Activated CD4-positive, alpha-beta T cell treated with anti-CD3 and anti-CD28 coated beads, Interleukin-2, amount 50 U/mL, for 24 hours (primary cell): Measurements from ENCODE around the gene MAP2K6.

Experiments
- DNase-seq, 2 donors: peaks; one replicate each; pipeline ENCODE4 v3.0.0-alpha.2; 2020; ENCODE audit warnings: low read depth in 1 of 2, low spot score in 1 of 2

Gene MAP2K6

DNA sequence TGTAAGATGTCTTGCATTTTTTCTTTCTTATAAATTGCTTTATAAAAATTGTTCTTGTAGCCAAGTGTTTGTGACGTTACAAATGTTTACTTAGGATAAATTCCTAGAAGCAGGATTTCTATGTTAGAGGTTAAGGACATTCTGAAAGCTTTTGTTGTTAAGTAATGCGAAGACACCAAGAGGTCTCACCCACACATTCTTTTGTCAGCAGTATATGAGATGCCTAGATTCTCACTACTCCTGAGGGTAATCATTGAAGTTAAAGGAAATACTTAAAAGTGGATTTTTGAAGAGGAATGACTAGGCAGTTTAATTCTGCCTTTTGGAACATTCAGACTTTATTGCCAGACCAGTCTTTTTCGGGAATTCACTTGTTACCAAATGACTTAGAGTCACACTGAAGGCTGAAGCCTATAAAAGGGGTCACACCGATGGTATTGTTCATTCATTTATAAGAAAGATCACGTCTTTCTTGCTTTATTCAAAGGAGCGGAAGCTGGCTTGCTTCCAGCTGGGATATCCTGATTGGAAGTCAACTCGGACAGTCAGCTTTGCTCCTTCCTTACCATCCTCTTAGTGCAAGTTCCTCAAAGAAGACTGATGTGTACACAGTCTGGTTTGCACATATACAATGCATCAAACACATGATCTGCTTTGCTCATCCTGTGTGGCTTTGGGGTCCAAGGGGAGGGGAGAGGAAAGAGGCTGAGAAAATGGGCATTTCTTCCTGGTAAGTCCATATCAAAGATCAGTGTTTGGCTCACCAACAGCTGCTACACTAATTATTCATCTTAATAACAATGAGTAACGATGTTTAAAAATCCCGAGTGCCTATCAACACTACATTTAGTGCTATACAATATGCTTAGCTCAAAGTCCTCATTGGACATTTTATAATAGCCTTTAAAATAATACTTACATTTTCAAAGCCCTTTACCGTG is 160.0 kb downstream of the MAP2K6 start:
- DNase-seq, result no peak

DNA sequence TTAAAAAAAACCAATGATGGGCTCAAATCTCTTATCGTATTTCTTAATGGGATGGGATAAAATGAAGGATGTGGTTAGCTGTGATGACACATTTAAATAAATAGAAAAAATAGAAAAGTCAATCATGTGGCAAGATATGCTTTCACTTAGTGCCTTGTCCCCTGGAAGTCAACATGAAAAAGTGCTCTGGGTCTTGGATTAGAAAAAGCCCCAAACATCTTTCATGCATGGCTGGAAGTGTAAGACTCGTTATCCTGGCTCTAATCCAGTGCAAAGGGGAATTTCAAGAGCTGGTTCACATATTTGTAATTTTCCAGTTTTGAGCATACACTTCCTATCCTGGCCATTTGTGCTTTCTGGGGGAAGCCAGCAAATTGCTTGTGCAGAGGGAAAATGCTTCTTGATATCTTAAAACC is 160.9 kb downstream of the MAP2K6 start:
- DNase-seq, result no peak

DNA sequence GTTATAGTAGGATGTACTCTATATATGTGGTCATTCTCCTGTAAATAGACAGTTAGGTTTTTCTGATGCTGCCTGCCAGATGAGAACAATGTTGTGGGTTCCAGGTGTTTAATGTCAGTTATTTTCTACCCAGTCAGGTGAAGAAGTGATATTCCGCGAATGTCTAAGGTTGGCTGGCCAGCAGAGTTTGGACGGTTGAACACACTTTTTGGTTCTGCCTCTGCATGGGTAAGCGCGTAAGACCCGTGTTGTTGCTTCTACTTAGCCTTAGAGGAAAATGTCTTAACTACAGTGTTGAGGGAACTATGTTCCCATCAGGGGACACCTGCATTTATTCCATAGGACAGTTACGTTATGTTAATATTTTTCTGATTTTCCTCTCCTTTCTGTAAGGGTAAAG is 162.6 kb downstream of the MAP2K6 start:
- DNase-seq, result no peak

DNA sequence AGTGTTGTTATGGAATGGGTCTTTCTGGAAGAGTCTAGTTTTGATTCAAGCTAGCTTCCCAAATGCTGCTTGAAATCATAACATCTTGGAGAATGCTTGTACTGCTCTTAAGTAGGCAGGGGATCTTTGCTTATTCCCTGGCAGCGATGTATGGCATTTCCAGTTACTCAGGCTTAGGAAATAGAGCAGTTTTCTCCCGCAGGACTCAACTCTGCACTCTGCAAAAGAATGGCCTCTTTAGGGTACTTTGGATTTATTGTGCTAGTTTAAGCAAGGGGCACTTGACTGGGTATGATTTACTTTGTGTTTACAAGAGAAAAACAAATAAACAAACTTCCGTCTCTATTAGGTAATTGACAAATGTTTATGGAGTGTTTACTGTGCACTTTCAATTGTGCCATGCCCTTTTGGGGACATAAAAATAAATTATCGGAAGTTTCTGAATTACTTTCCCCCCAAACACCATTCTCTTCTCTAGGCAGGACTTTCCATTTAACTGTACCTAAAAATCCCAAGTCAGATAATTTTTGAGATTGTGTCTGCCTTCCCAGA is 164.0 kb downstream of the MAP2K6 start:
- no peak for DNase-seq

DNA sequence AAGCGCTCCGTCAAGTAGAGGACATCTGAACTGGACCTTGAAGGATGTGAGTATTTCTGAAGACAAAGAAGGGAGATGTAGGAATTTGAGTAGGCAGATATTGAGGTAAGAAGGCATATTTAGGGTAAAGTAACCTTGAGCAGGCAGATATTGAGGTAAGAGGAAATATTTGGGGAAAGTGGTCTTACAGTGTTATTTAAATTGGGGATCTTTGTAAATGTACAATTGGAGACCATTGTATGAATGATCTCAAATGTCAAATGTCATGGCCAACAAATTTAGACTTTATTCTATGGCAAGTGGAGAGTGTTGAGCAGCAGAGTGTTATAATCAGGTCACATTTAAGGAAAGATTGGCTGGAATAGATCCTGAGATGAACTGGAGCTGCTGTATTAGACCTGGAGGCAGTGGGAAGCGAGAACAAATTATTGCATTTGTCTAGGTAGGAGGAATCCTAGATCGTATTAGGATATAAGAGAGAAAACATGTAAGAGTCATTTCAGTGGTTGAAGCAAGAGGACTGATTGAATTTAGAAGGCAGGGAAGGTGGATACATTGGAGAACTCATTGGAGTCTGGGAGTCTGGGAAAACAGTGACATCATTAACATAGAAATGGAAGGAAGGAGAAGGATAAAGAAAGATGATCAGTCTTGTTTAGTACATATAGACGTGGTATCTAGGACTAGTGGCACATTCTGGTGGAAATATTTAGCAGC is 165.6 kb downstream of the MAP2K6 start:
- no peak for DNase-seq

DNA sequence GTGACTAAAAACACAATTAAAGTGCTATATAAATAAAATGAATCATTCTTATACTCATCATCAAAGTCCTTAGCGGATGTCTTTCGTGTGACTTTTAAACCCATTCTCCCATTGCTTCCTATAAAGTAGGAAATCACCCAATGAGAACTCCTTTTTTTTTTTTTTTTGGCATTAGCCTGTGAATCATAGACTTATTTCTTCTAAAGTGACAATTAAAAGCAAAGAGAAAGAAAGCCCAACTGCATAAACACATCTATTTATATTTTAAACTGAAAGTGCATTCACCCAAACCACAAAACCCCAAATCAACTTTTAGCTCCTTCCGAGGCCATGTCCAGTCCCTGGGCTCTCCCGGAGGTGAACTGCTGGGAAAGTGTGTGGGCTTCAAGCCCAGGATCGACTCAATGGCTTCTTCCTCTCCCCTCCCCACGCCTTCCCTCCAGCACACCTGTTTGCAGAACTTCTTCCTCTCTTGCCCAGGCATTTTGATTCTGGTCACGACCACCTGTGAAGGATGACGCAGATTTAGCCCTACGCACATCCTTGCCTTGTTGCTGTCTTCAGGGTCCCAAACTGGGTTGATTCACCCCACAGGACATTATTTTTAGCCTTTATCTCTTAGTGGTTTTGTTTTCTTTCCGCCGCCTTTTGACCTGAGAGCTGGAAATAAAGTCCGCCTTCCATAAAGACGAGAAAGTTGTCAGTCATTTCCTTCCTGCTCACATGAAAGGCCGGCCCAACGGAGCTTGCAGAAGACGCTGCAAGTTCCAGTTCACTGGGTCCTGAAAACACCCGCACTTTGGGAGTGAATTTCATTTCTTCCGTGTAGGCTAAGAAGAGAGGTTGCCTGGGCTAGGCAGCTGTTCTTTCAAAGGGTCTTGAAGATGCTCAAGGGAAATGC is 166.8 kb downstream of the MAP2K6 start:
- no peak for DNase-seq

DNA sequence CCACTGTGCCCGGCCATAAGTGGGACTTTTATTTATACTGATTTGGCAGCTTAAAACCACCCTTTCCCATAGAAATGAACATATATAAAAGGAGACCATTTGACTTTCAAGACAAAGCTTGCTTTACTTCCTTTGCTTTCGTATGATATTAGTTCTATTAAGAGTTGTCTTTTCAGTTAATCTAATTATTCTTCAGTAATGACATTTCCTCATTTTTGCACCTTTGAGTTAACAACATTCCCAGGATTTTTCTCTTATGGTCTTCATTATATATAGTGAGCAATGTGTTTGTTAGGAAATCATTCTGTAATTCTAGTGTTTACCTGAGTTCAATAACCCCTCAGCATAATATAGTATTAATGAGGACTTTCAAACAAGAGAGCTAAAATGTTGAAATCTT is 173.8 kb downstream of the MAP2K6 start:
- DNase-seq, result no peak

DNA sequence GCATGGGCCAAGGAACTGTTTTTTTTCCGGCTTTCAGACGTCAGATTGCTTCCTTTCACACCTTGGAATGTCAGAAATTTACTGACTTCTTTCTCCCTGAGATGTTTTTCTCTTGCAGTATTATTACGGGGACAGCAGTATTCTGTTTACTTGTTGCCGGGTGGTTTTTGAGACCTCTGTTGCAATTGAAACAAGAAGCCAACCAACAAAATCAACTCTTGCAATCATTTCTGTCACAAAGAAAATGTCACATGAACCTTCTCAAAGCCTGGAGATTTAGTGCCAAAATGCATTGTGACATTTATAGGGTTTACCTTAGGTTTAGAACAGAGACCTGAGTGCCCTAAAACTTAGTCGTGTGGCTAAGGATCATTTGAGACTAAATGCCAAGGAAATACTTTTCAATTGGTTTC is 174.3 kb downstream of the MAP2K6 start:
- no peak for DNase-seq

DNA sequence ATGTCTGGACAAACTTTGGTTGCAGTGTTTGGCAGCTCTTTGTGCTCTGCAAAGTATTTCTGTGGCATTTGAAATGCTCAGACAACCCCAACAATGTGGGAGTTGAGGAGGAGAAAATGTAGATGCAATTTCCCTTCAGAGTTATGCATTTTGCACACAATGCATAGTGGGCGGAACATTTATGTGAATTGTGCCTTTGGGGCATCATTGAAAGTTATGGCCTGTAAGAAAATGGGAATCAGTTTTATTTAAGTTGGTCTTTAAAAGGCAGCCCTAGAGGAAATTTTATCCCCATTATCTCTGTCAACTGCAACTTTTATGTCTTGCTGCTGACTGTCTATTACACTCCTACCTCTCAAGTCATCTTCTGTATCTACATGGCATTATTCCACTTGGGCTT is 176.2 kb downstream of the MAP2K6 start:
- DNase-seq, result no peak

DNA sequence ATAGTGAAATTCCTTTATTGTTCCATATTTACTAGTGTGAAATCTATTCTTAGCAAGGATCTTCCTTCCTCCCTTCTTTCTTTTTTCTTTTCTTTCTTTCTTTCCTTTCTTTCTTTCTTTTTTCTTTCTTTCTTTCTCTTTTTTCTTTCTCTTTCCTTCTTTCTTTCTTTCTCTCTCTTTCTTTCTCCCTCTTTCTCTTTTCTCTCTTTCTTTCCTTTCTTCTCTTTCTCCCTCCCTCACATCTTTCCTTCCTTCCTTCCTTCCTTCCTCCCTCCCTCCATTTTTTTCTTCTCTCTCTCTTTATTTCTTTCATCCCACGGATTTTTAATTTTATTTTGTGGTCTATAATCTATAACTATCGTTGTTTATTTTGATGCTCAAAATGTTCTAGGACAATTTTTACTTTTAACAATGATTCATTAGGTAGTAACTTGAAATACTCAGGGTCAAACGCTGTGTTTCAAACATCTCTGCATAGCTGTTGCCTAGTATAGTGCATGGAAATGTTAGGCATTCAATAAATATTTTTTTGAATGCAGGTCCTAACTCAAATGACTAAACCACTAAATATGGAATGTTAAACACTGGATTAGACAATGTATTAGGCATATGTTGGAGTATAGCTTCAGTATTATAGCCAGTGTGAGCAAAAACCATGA is 178.3 kb downstream of the MAP2K6 start:
- DNase-seq, result no peak

DNA sequence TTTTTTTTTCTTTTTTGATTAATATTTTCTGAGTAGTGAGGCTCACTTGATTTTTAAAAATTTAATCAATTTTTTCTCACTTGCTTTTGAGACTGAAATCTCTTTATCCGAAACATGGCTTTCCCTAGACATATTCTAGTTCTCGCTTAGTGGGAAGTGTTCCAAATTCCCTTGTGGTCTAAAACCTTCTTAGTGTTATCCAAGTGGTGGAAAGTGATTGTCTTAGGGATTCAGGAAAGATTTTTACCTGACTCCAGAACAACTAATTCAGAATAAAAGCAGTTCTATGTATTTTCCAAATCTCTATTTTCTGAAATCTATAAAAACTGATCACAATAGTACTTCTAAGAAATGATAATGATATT is 178.8 kb downstream of the MAP2K6 start:
- DNase-seq, result no peak

DNA sequence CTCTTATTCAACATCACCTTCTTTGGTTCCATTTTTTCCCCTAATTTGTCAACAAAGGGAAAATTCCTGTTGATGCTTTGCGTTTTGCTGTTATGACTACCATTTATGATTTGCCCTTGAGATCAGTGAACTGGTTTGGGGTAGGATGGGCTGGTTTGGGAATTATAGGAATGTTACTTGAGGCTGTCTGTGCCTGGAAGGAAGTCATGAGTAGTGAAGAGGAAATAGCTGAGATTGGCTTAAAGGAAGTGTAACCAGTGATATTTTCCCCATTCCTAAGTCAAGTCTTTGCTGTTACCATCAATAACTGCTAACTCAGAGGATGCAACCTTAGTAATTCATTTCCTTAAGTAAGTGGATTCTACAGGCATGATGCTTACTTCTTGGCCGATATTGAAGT is 179.2 kb downstream of the MAP2K6 start:
- no peak for DNase-seq

DNA sequence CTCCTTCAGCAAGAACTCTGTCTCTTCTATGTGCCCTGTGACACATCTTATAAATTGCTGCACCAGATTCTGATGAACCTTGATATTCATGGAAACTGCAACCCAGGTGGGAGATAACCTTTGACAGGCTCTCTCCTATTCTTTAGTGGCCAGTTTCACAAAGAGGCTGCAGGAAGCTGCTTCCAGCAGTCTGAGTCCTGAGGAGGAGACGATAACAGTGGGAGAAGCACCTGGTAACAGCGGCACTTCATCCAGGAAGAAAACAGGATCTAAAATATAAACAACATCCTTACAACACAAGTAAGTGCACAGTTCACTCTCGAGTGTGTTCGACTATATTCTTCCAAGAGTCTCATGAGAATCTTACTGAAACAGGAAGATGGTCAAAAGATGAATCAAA is 180.1 kb downstream of the MAP2K6 start:
- no peak for DNase-seq

DNA sequence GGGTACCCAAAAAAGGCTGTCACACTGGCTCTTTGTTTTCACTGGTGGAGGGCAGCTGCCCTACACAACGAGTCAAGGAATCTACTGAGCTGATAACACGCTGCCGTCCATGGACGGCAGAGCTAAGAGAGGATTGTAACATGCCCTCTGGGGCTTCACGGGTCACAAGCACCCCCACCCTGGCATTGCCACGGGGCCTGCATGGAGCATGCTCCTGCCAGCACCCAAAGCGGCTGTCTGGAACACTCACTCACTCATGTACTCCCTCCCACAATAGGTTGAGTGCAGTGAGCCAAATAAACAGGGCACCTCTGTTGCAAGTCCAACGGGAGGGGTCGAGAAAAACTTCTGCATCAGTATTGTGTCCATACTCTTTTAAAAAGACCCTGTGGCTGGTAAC is 181.6 kb downstream of the MAP2K6 start:
- no peak for DNase-seq

DNA sequence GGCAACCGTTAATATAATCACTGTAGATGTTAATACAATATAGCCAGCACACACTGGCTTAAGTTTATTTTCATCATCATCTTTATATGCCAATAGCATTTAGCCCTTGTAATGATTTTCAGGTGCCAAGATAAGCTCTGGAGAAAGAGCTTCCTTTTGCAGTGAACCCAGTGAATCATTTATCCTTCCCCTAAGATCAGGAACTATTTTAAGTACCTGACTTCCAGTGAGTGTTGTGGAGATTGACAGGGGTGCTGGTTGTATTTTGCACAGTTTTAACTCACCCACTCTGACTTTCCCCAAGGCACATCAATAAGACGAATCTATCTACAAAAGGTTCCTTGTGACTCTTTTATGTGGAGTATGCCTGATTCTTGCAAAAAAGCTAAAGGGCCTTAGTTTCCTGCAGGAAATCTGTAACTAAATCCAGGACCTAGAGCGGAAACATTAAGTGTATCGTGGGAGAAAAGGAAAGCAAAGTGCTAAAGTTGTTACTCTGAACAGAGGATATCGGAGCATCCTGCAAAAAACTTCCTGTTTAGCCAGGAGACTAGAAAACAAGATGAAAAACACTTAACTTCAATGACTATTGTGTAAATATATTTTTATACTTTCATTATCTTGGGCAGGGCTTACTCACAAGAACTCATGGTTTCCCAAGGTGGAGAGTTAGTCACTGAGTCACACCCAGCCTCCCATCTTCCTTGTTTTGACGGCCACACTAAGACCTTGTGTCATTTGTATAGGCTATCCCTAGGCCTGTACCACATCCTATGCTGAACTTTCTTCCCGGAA is 183.6 kb downstream of the MAP2K6 start:
- no peak for DNase-seq

DNA sequence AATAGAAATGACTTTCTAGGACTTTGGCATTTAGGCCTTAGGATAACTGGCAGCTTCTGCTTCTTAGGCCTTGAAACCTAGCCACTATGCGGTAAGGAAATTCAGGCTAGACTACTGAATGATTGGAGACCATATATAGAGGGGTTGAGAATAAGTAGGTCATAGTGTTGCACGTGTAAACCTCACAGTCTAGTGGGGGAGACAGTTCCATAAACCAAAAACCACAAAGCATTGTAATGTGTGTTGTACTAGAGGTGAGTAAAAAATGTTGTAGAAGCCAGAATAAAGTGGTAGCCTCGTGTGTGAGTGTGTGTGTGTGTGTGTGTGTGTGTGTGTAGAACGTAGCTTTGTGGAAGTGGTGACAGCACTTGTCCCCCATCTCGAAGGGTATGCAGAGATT is 188.5 kb downstream of the MAP2K6 start:
- DNase-seq, result no peak
